Vagina (tissue), 2 donors: ENCODE measurements around the gene SWI5.

Source experiments
- CTCF ChIP-seq, 3 experiments: fragments of 450-650 bp in 2 of 3; fragments of 200-600 bp in 1 of 3; sonication (generic) in 1 of 3; IDR thresholded peaks; one replicate each; pipeline ENCODE4 v1.5.1; 2017 to 2019; ENCODE audit warnings: antibody characterized with exemption in 3 of 3, mild to moderate bottlenecking in 2 of 3, moderate library complexity in 2 of 3
- POLR2A ChIP-seq, 2 donors: fragments of 450-650 bp; IDR thresholded peaks; one replicate each; pipeline ENCODE4 v1.6.1; 2017; ENCODE audit warnings: antibody characterized with exemption in 2 of 2, mild to moderate bottlenecking in 2 of 2, moderate library complexity in 2 of 2

- TF ChIP-seq CTCF (IDR thresholded peaks at IDR 0.05) (no peak), POLR2A (IDR thresholded peaks at IDR 0.05) (no peak)
These were observed 25.0 kb upstream of the SWI5 start for GRCh38 chr9:128250839-128251731.
